HEK293 (cell line): ENCODE results near the gene ELL.

Experiments used
- CTCF ChIA-PET: fragments of 350-600 bp; formaldehyde crosslinking; extraction: SDS; loops from one replicate; lab custom pipeline; 2021; ENCODE audit warnings: antibody characterized with exemption; lab: Yijun Ruan, JAX
- POLR2A ChIA-PET: fragments of 300-600 bp; formaldehyde crosslinking; extraction: SDS; loops from one replicate; lab custom pipeline; 2020; ENCODE audit warnings: antibody characterized with exemption, inconsistent platforms; lab: Yijun Ruan, JAX
- H3K27ac ChIP-seq: fragments of 200-500 bp; sonication (Bioruptor generic); 2 replicates; pipeline ENCODE4 v1.5.1; 2014; ENCODE audit warnings: low read depth, low read length, control low read depth, inconsistent platforms; ENCODE audit errors: extremely low read depth
- H3K36me3 ChIP-seq, 2 experiments: fragments of 200-500 bp in 1 of 2; sonication (Bioruptor generic) in 1 of 2; 1 replicate in 1 of 2; 2 replicates in 1 of 2; pipeline ENCODE4 v1.5.1; 2014 to 2017; ENCODE audit warnings: inconsistent platforms in 2 of 2, low read length in 2 of 2; ENCODE audit not compliant: control insufficient read depth in 2 of 2, insufficient read depth in 1 of 2
- H3K4me1 ChIP-seq: fragments of 200-500 bp; sonication (Bioruptor generic); 2 replicates; pipeline ENCODE4 v1.5.1; 2014; ENCODE audit warnings: mild to moderate bottlenecking, low read length, inconsistent platforms; ENCODE audit not compliant: control insufficient read depth, insufficient read depth
- H3K4me3 ChIP-seq: 2 replicates; pipeline ENCODE4 v1.5.1; 2011; ENCODE audit warnings: low read depth, mild to moderate bottlenecking, control low read depth, low read length, moderate library complexity
- H3K9me3 ChIP-seq: fragments of 200-500 bp; sonication (Bioruptor generic); 2 replicates; pipeline ENCODE4 v1.5.1; 2014; ENCODE audit warnings: low read depth, low read length, inconsistent platforms; ENCODE audit not compliant: control insufficient read depth, insufficient read depth
- ATF2 ChIP-seq: fragments of 450-650 bp; formaldehyde crosslinking; IDR thresholded peaks from 2 replicates; pipeline ENCODE4 v1.5.1; 2016; ENCODE audit warnings: missing biosample characterization, missing genetic modification characterization, low read depth
- KLF10 ChIP-seq: fragments of 450-650 bp; IDR thresholded peaks from 2 replicates; pipeline ENCODE4 v1.5.1; 2018; ENCODE audit warnings: missing biosample characterization, mild to moderate bottlenecking, missing genetic modification characterization
- PATZ1 ChIP-seq: fragments of 450-650 bp; formaldehyde crosslinking; IDR thresholded peaks from 2 replicates; pipeline ENCODE4 v1.5.1; 2016; ENCODE audit warnings: missing biosample characterization, missing genetic modification characterization
- TCF7L2 ChIP-seq: IDR thresholded peaks from 2 replicates; pipeline ENCODE4 v1.6.1; 2011; ENCODE audit warnings: low read depth, mild to moderate bottlenecking, inconsistent platforms, low read length, moderate library complexity, borderline replicate concordance
- ZBTB21 ChIP-seq: fragments of 450-650 bp; formaldehyde crosslinking; IDR thresholded peaks from 2 replicates; pipeline ENCODE4 v1.5.1; 2017; ENCODE audit warnings: missing biosample characterization, missing genetic modification characterization
- ZBTB7A ChIP-seq: fragments of 450-650 bp; formaldehyde crosslinking; IDR thresholded peaks from 2 replicates; pipeline ENCODE4 v1.5.1; 2016; ENCODE audit warnings: low read depth, missing biosample characterization, missing genetic modification characterization
- ZFP3 ChIP-seq: fragments of 450-650 bp; formaldehyde crosslinking; IDR thresholded peaks from 2 replicates; pipeline ENCODE4 v1.5.1; 2016; ENCODE audit warnings: low read depth, missing biosample characterization, missing genetic modification characterization
- ZFP37 ChIP-seq: fragments of 450-650 bp; formaldehyde crosslinking; IDR thresholded peaks from 2 replicates; pipeline ENCODE4 v1.5.1; 2016; ENCODE audit warnings: missing biosample characterization, missing genetic modification characterization
- ZNF10 ChIP-seq: fragments of 450-650 bp; formaldehyde crosslinking; IDR thresholded peaks from 2 replicates; pipeline ENCODE4 v1.5.1; 2017; ENCODE audit warnings: missing biosample characterization, missing genetic modification characterization
- ZNF391 ChIP-seq: fragments of 450-650 bp; formaldehyde crosslinking; IDR thresholded peaks from 2 replicates; pipeline ENCODE4 v1.5.1; 2016; ENCODE audit warnings: low read depth, missing biosample characterization, missing genetic modification characterization, borderline replicate concordance
- ZNF423 ChIP-seq: fragments of 450-650 bp; formaldehyde crosslinking; IDR thresholded peaks from 2 replicates; pipeline ENCODE4 v1.5.1; 2016; ENCODE audit warnings: missing biosample characterization, missing genetic modification characterization
- ZNF433 ChIP-seq: fragments of 450-650 bp; formaldehyde crosslinking; IDR thresholded peaks from 2 replicates; pipeline ENCODE4 v1.5.1; 2016; ENCODE audit warnings: missing biosample characterization, missing genetic modification characterization, low read depth
- ZNF473 ChIP-seq: fragments of 450-650 bp; formaldehyde crosslinking; IDR thresholded peaks from 2 replicates; pipeline ENCODE4 v1.5.1; 2017; ENCODE audit warnings: missing biosample characterization, missing genetic modification characterization
- ZNF48 ChIP-seq: fragments of 450-650 bp; formaldehyde crosslinking; IDR thresholded peaks from 2 replicates; pipeline ENCODE4 v1.5.1; 2016; ENCODE audit warnings: missing biosample characterization, missing genetic modification characterization
- ZNF518A ChIP-seq: fragments of 450-650 bp; formaldehyde crosslinking; conservative IDR thresholded peaks from 2 replicates; pipeline ENCODE4 v1.5.1; 2016; ENCODE audit warnings: low read depth, missing biosample characterization, missing genetic modification characterization
- ZNF530 ChIP-seq: fragments of 450-650 bp; formaldehyde crosslinking; IDR thresholded peaks from 2 replicates; pipeline ENCODE4 v1.5.1; 2016; ENCODE audit warnings: low read depth, missing biosample characterization, missing genetic modification characterization
- ZNF558 ChIP-seq: fragments of 450-650 bp; formaldehyde crosslinking; IDR thresholded peaks from 2 replicates; pipeline ENCODE4 v1.5.1; 2016; ENCODE audit warnings: missing biosample characterization, missing genetic modification characterization
- ZNF623 ChIP-seq: fragments of 450-650 bp; formaldehyde crosslinking; IDR thresholded peaks from 2 replicates; pipeline ENCODE4 v1.5.1; 2016; ENCODE audit warnings: missing biosample characterization, missing genetic modification characterization
- ZNF704 ChIP-seq: fragments of 450-650 bp; formaldehyde crosslinking; IDR thresholded peaks from 2 replicates; pipeline ENCODE4 v1.5.1; 2016; ENCODE audit warnings: missing biosample characterization, missing genetic modification characterization
- ZNF76 ChIP-seq: fragments of 450-650 bp; formaldehyde crosslinking; IDR thresholded peaks from 2 replicates; pipeline ENCODE4; 2016; ENCODE audit warnings: low read depth, missing biosample characterization, missing genetic modification characterization, borderline replicate concordance
- ZXDB ChIP-seq: fragments of 450-650 bp; formaldehyde crosslinking; IDR thresholded peaks from 2 replicates; pipeline ENCODE4 v1.5.1; 2016; ENCODE audit warnings: missing biosample characterization, missing genetic modification characterization

ELL gene

DNA sequence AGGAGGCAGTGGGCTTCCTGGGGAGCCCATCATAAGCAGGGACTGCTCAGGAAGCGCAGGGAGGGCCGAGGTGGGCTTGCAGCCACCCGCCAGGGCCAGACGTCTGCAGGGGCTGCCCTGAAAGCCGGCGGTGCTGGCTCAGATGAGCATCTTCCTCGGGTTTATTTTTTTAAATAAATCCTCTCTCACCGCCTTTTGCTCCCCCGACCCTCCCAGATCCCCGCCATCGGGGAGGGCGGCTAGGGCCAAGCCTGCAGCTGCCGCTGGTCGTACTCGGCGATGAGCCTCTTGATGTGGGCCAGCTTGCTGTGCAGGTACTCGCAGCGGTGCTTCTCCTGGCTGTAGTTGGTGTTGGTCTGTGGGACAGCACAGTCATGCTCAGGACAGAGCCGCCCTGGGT, 77.4 kb downstream of the ELL start:
- no peak overlapping the region for H3K4me3 ChIP-seq
- no peaks in the 10 kb centered on the region for H3K4me1 ChIP-seq
- H3K27ac ChIP-seq, result no peak overlapping the region
- ChIA-PET POLR2A (interaction anchor here (0.7 kb wide), 1 partner anchor 157 kb away, joined by 3 read pairs; no protein-coding TSS in a partner anchor), CTCF (interaction anchor here (0.8 to 2.4 kb wide), 2 partner anchors 18 to 29 kb away, joined by 3 to 15 read pairs; no protein-coding TSS in a partner anchor)
- TF ChIP-seq ZNF423 (tag by site-specific recombination), result no peak
- TF ChIP-seq ZNF518A, result no peak
- no peak for TF ChIP-seq ZNF623
- TF ChIP-seq ZNF391, result no peak
- TF ChIP-seq ZNF473 (tag by site-specific recombination), result no peak
- no peak for TF ChIP-seq ZNF76 (tag by site-specific recombination)
- no peak for TF ChIP-seq ZFP3 (tag by site-specific recombination)
- no peak for TF ChIP-seq ZXDB (tag by site-specific recombination)
- TF ChIP-seq ZFP37 (tag by site-specific recombination), result no peak
- no peak for TF ChIP-seq ZNF10 (tag by site-specific recombination)
- no peak for TF ChIP-seq ZNF433 (tag by site-specific recombination)
- TF ChIP-seq PATZ1 (tag by site-specific recombination), result no peak
- TF ChIP-seq ZNF48 (tag by site-specific recombination), result no peak
- TF ChIP-seq ZNF558 (tag by site-specific recombination), result no peak
- no peak for TF ChIP-seq ZBTB21
- H3K9me3 ChIP-seq, result no peaks in the 10 kb centered on the region
- peaks cover 0 to 52% of the 10 kb centered on the region in 2 experiments; a peak in 2 of 3 replicates for H3K36me3 ChIP-seq

DNA sequence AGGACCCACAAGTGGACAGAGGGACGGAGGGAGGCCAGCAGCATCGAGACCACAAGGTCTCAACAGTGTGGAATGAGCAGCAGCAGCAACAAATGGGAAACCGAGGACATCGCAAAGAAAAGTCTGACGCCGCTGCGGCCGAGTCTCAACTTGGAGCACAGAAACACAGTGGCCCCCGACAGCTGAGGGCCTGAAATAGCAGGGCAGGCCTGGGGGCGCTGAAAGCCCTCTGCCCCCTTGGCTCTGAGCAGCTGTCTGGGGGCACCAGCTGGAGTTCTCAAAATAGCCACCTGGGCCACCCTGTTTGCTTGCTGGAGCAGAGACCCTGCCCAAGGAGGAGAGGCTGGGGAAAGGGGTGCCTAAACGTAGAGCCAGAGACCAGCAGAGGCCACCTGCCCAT, 78.0 kb downstream of the ELL start:
- CTCF ChIA-PET, result interaction anchor here (2.4 kb wide), 1 partner anchor 18 kb away, joined by 15 read pairs; no protein-coding TSS in a partner anchor
- Histone ChIP-seq H3K27ac (no peak overlapping the region), H3K4me3 (no peak overlapping the region), H3K4me1 (peaks cover 4% of the 10 kb centered on the region; the same call in 1 of the 2 replicates), H3K9me3 (no peaks in the 10 kb centered on the region), H3K36me3 (peaks cover 0 to 45% of the 10 kb centered on the region in 2 experiments; a peak in 2 of 3 replicates)
- POLR2A ChIA-PET, result interaction anchor here (0.6 kb wide), 1 partner anchor 13 kb away, joined by 3 read pairs; no protein-coding TSS in a partner anchor
- TF ChIP-seq ZBTB7A, result no peak
- TF ChIP-seq ZNF530 (tag by site-specific recombination), result no peak
- TF ChIP-seq TCF7L2, result no peak
- no peak for TF ChIP-seq ATF2 (tag by site-specific recombination)
- TF ChIP-seq ZNF433 (tag by site-specific recombination), result no peak
- no peak for TF ChIP-seq ZNF704 (tag by site-specific recombination)
- no peak for TF ChIP-seq KLF10 (tag by site-specific recombination)
